SU-DHL-6 (cell line): ENCODE data around the gene TEAD1.

ENCODE experiments used
- EZH2phosphoT487 ChIP-seq: fragments of 200-600 bp; sonication (generic), shearing (Covaris generic); conservative IDR thresholded peaks from 2 replicates; pipeline ENCODE4 v1.6.1; 2018; ENCODE audit warnings: mild to moderate bottlenecking, antibody characterized with exemption, low read length, moderate library complexity, mixed read lengths
- TF ChIP-seq, protein P1 (sequence below): fragments of 200-600 bp; sonication (generic); IDR thresholded peaks from one replicate; pipeline ENCODE4 v1.5.1; 2017; ENCODE audit warnings: antibody characterized with exemption, mild to moderate bottlenecking, low read length, moderate library complexity; ENCODE audit not compliant: insufficient read depth, poor library complexity, severe bottlenecking

GRCh38 chr11:12807621-12808020, 133.4 kb downstream of the TEAD1 start:
- TF ChIP-seq, protein P1, sequence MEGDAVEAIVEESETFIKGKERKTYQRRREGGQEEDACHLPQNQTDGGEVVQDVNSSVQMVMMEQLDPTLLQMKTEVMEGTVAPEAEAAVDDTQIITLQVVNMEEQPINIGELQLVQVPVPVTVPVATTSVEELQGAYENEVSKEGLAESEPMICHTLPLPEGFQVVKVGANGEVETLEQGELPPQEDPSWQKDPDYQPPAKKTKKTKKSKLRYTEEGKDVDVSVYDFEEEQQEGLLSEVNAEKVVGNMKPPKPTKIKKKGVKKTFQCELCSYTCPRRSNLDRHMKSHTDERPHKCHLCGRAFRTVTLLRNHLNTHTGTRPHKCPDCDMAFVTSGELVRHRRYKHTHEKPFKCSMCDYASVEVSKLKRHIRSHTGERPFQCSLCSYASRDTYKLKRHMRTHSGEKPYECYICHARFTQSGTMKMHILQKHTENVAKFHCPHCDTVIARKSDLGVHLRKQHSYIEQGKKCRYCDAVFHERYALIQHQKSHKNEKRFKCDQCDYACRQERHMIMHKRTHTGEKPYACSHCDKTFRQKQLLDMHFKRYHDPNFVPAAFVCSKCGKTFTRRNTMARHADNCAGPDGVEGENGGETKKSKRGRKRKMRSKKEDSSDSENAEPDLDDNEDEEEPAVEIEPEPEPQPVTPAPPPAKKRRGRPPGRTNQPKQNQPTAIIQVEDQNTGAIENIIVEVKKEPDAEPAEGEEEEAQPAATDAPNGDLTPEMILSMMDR, result no peak
- no peak for TF ChIP-seq EZH2phosphoT487
